Rectal smooth muscle tissue (tissue), 1 donor: ENCODE data around the gene B4GALT5.
"Not testable (repeated sequence)": the region's sequence is repeated elsewhere in the genome, so short reads cannot be mapped to it uniquely, and the experiment has no call there.

Source experiments
- H3K27ac ChIP-seq: one replicate; pipeline ENCODE4 v1.7.0; 2013; ENCODE audit warnings: low read depth, low read length, inconsistent platforms
- H3K27me3 ChIP-seq: one replicate; pipeline ENCODE4 v1.7.0; 2013; ENCODE audit warnings: low read length; ENCODE audit not compliant: control insufficient read depth, insufficient read depth
- H3K36me3 ChIP-seq: one replicate; pipeline ENCODE4 v1.7.0; 2013; ENCODE audit warnings: low read length; ENCODE audit not compliant: control insufficient read depth, insufficient read depth
- H3K4me1 ChIP-seq: one replicate; pipeline ENCODE4 v1.7.0; 2013; ENCODE audit warnings: low read length; ENCODE audit not compliant: control insufficient read depth, insufficient read depth
- H3K4me3 ChIP-seq: one replicate; pipeline ENCODE4 v1.7.0; 2013; ENCODE audit warnings: low read length
- H3K9ac ChIP-seq: one replicate; pipeline ENCODE4 v1.7.0; 2013; ENCODE audit warnings: low read length

B4GALT5 gene

GRCh38 chr20:49706630-49707091 lies 7.0 kb downstream of the B4GALT5 start:
- Histone ChIP-seq H3K9ac (no peak overlapping the region), H3K27me3 (no peaks in the 10 kb centered on the region), H3K4me3 (no peak overlapping the region), H3K4me1 (peaks cover 12% of the 10 kb centered on the region), H3K27ac (peak overlapping the region; percentile 21), H3K36me3 (no peaks in the 10 kb centered on the region)

- not testable (repeated sequence) for H3K27me3 ChIP-seq, H3K27ac ChIP-seq, H3K36me3 ChIP-seq, H3K4me1 ChIP-seq, H3K4me3 ChIP-seq, H3K9ac ChIP-seq
Measured at GRCh38 chr20:49705893-49706292, 7.8 kb downstream of the B4GALT5 start.

GRCh38 chr20:49705358-49705757 lies 8.3 kb downstream of the B4GALT5 start:
- H3K36me3 ChIP-seq, result no peaks in the 10 kb centered on the region
- no peak overlapping the region for H3K27ac ChIP-seq
- H3K9ac ChIP-seq, result no peak overlapping the region
- peaks cover 8% of the 10 kb centered on the region for H3K4me1 ChIP-seq
- H3K27me3 ChIP-seq, result no peaks in the 10 kb centered on the region
- no peak overlapping the region for H3K4me3 ChIP-seq

GRCh38 chr20:49704932-49705336 lies 8.7 kb downstream of the B4GALT5 start:
- Histone ChIP-seq H3K4me1 (peaks cover 8% of the 10 kb centered on the region), H3K27ac (no peak overlapping the region), H3K9ac (no peak overlapping the region), H3K36me3 (no peaks in the 10 kb centered on the region), H3K27me3 (no peaks in the 10 kb centered on the region), H3K4me3 (no peak overlapping the region)

GRCh38 chr20:49701916-49702315 lies 11.8 kb downstream of the B4GALT5 start:
- Histone ChIP-seq H3K27ac (no peak overlapping the region), H3K36me3 (no peaks in the 10 kb centered on the region), H3K4me3 (no peak overlapping the region), H3K27me3 (no peaks in the 10 kb centered on the region), H3K9ac (no peak overlapping the region), H3K4me1 (peaks cover 13% of the 10 kb centered on the region)

- Histone ChIP-seq H3K9ac (no peak overlapping the region), H3K4me3 (no peak overlapping the region), H3K27me3 (no peaks in the 10 kb centered on the region), H3K27ac (no peak overlapping the region), H3K36me3 (no peaks in the 10 kb centered on the region), H3K4me1 (peaks cover 10% of the 10 kb centered on the region)
Measured at GRCh38 chr20:49701241-49701790, 12.4 kb downstream of the B4GALT5 start.

- no peak overlapping the region for H3K9ac ChIP-seq
- H3K4me1 ChIP-seq, result peaks cover 8% of the 10 kb centered on the region
- H3K27ac ChIP-seq, result no peak overlapping the region
- no peaks in the 10 kb centered on the region for H3K36me3 ChIP-seq
- no peak overlapping the region for H3K4me3 ChIP-seq
- no peaks in the 10 kb centered on the region for H3K27me3 ChIP-seq
Measured at GRCh38 chr20:49700411-49701185, 13.1 kb downstream of the B4GALT5 start.

GRCh38 chr20:49699200-49699992 lies 14.3 kb downstream of the B4GALT5 start:
- no peak overlapping the region for H3K27ac ChIP-seq

GRCh38 chr20:49698477-49698876 lies 15.2 kb downstream of the B4GALT5 start:
- Histone ChIP-seq H3K27ac (no peak overlapping the region), H3K27me3 (no peaks in the 10 kb centered on the region), H3K9ac (no peak overlapping the region), H3K36me3 (no peaks in the 10 kb centered on the region), H3K4me1 (peaks cover 8% of the 10 kb centered on the region), H3K4me3 (no peak overlapping the region)

More at GRCh38 chr20:49699200-49699992, 14.3 kb downstream of the B4GALT5 start:
- no peaks in the 10 kb centered on the region for H3K36me3 ChIP-seq
- H3K4me3 ChIP-seq, result no peak overlapping the region
- peaks cover 8% of the 10 kb centered on the region for H3K4me1 ChIP-seq
- H3K9ac ChIP-seq, result no peak overlapping the region
- no peaks in the 10 kb centered on the region for H3K27me3 ChIP-seq

- Histone ChIP-seq H3K4me3 (no peak overlapping the region), H3K27ac (no peak overlapping the region), H3K36me3 (no peaks in the 10 kb centered on the region), H3K9ac (no peak overlapping the region), H3K4me1 (peaks cover 8% of the 10 kb centered on the region), H3K27me3 (no peaks in the 10 kb centered on the region)
Measured at GRCh38 chr20:49697071-49697470, 16.6 kb downstream of the B4GALT5 start.

- H3K27me3 ChIP-seq, result no peaks in the 10 kb centered on the region
- peaks cover 10% of the 10 kb centered on the region for H3K4me1 ChIP-seq
- no peak overlapping the region for H3K4me3 ChIP-seq
- H3K27ac ChIP-seq, result no peak overlapping the region
- H3K36me3 ChIP-seq, result no peaks in the 10 kb centered on the region
- no peak overlapping the region for H3K9ac ChIP-seq
Measured at GRCh38 chr20:49696594-49696993, 17.1 kb downstream of the B4GALT5 start.

- no peak overlapping the region for H3K4me3 ChIP-seq
- no peak overlapping the region for H3K9ac ChIP-seq
- H3K27ac ChIP-seq, result no peak overlapping the region
- H3K4me1 ChIP-seq, result peaks cover 8% of the 10 kb centered on the region
- no peaks in the 10 kb centered on the region for H3K36me3 ChIP-seq
- H3K27me3 ChIP-seq, result no peaks in the 10 kb centered on the region
Measured at GRCh38 chr20:49695830-49696229, 17.8 kb downstream of the B4GALT5 start.
